GM10847 (cell line): ENCODE results near the gene B9D2.
A peak's percentile ranks its signal among the peaks of the same experiment; 100 is the strongest.

Source experiments
- POLR2A ChIP-seq: IDR thresholded peaks from 2 replicates; pipeline ENCODE4 v1.6.1; 2011; ENCODE audit not compliant: insufficient read length; ENCODE audit errors: extremely low read depth

The B9D2 gene

DNA sequence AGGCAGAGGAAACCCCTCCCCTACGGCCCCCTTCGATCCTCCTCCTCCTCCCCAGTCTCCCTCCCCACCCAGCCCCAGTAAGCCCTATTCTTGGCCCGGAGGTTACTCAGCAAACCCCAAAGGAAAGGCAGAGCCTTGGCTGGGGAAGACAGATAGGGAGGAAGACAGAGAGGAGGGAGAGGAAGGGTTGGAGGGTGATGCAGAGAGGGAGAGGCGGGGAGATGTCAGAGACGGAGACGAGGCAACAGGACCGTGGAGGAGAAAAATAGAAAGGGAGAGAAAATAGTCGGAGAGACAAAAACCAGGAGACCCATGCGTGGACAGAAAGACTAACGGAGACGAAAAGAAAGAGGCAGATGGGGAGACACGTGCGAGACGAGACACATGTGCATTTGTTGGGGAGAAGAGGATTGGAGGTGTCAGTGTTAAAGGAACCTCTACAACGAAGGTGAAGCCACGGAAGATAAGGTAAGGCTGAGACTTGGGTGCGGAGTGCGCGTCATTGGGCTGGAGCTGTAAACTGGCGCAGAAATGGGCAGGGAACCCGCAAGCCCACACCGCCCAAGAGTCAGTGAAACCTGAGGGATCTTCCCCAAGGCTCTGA, 13.1 kb downstream of the B9D2 start:
- no peak for TF ChIP-seq POLR2A

GRCh38 chr19:41344162-41344561, 19.8 kb downstream of the B9D2 start:
- no peak for TF ChIP-seq POLR2A

DNA sequence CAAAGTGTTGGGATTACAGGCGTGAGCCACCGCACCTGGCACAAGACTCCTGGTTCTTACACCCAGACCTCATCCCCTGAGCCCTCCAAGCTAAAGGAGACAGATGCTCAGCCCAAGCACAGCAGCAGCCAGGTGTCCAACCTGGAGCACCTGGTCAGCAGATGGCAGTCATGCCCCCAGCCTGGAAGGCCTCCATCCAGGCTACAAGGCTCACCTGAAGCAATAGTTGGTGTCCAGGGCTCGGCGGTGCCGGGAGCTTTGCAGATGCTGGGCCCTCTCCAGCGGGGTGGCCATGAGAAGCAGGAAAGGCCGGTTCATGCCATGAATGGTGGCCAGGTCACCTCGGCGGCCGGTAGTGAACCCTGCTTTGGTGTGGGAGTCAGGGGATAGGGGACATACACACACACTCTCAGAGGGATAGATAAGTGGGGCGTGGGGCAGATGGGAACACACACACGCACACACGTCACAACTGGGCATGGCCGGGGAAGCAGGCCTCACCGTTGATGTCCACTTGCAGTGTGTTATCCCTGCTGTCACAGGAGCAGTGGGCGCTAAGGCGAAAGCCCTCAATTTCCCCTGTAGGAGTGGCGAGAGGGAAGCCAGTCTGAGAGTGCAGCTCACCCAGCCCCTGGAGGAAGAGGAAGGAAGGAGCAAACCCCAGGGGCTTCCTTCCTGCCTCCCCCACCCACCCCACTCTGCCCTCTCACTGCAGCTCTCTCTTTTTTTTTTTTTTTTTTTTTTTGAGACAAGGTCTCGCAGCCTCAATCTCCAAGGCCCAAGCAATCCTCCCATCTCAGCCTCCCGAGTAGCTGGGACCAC, 22.1 kb downstream of the B9D2 start:
- no peak for TF ChIP-seq POLR2A

- TF ChIP-seq POLR2A: no peak
Measured at GRCh38 chr19:41339936-41340335, 24.0 kb downstream of the B9D2 start.

DNA sequence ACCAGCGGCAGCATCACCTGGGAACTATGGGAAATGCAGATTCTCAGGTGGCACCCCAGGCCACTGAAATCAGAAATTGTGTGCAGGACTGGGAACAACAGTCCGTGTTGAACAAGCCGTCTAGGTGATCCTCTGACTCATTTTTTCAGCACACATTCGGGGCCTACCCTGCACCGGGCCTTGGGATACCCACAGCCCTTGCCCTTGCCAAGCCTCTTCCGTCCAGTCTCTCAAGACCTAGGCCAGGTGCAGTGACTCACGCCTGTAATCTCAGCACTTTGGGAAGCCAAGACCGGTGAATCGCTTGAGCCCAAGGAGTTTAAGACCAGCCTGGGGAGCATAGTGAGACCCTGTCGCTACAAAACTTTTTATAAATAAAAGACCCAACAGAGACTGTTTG, 28.5 kb downstream of the B9D2 start:
- TF ChIP-seq POLR2A: no peak

- TF ChIP-seq POLR2A: no peak
Measured at GRCh38 chr19:41334793-41335192, 29.2 kb downstream of the B9D2 start.

GRCh38 chr19:41332468-41332867, 31.5 kb downstream of the B9D2 start:
- TF ChIP-seq POLR2A: no peak

DNA sequence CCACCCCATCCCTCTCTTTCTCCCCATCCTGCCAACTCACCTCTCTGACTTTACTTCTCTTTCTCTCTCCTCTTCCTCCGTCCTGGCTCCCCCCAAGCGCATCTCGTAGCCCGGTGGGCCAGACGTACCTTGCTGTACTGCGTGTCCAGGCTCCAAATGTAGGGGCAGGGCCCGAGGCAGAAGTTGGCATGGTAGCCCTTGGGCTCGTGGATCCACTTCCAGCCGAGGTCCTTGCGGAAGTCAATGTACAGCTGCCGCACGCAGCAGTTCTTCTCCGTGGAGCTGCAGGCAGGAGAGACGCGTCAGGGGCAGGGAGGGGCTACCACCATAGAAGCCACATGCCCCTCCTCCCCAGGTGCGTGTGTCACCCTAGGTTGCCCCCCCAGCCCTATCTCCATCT, 31.9 kb downstream of the B9D2 start:
- TF ChIP-seq POLR2A: no peak

- no peak for TF ChIP-seq POLR2A
Measured at GRCh38 chr19:41330946-41331678, 32.8 kb downstream of the B9D2 start.

DNA sequence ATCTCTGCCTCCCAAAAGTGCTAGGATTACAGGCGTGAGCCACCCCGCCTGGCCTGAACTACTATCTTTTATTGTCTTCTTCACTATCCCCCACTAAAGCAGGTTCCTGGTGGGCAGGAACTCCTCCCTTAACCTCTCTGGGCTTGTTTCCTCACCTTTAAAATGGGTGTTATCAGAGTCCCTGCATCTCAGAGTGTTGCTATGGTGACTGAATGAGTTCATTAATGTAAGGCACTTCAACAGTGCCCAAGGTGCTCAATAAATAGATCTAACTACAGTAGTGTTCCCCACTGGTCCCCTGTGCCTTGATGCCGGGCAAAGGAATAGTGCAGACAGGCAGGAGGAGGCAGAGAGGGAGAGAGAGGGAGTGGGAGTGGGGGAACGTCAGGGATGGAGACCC, 33.5 kb downstream of the B9D2 start:
- TF ChIP-seq POLR2A: no peak

DNA sequence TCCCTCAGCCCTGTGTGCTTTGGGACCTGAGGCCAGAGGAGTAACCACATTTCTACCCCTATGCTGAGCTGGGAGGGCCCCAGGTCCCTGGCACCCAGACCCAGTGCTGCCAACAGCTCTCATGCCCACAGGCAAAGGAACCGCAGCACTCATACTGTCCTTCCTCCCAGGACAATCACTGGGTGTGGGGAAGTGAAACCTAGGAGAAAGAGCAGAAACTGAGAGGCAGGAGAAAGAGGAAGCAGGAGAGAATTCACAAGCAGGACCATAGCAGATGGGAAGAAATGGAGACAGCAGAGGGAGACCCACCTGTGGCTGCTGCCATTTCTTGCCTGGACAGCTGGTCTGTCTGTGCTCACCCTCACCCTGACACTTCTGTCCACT, 35.1 kb downstream of the B9D2 start:
- TF ChIP-seq POLR2A: no peak

DNA sequence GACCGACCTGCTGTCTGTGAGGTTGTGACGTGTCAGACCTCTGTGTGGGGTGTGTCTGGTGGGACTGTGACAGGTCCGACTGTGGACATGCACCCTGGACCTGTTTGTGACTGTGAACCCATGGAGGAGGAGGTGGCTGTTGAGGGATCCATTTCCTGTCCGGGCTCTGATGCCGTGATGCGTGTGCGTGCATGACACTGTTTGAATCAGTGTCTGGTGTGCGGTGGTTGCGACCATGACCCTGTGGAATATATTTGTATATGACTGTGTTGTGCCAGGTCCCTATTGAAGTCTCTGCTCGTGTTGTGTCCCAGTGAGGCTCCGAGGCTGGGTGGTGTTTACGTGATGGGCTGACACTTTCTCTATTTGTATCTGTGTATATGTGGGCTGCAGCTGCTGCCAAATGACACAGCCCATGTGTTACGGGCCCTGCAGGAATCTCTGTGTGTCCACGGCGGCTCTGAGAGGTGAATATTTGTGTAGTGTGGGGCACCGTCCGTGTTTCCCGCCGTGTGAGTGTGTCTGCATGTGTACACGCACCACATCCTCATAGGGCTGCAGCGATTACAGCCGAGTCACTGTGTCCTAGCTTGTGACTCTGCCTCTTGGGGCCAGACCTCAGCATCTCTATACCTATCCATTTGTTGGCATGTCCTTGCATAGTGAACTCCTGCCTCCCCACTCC, 35.6 kb downstream of the B9D2 start:
- no peak for TF ChIP-seq POLR2A

DNA sequence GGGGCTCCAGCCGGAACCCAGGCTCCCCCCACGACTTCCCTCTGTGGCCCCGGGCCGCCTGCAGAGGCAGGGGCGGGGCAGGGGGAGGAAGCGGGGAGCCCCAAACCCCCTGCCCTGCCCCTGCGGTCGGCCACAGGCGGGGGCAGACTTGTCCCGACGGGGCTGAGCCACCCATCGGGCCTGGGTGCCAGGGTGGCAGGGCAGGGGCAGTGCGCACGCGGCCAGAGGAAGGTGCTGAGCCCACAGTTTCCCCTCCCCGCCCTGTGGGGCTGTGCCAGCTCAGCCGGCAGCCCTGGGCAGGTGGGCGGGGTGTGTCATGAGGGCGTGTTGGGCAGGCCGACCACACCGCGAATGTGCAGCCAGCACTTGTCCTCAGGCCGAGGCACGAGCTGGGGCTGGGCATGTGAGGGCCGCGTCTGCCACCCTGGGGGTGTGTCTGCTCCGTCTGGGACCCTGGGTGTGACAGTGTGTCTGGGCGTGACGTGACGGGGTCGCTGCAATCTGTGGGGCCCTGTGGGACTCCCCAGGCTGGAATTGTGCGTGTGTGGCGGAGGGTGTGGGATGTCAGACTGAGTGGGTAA, 36.3 kb downstream of the B9D2 start:
- peak; percentile 35 for TF ChIP-seq POLR2A

GRCh38 chr19:41327076-41327575, 36.8 kb downstream of the B9D2 start:
- peak; percentile 18 for TF ChIP-seq POLR2A

- TF ChIP-seq POLR2A: no peak
Measured at GRCh38 chr19:41325947-41326706, 37.8 kb downstream of the B9D2 start.

DNA sequence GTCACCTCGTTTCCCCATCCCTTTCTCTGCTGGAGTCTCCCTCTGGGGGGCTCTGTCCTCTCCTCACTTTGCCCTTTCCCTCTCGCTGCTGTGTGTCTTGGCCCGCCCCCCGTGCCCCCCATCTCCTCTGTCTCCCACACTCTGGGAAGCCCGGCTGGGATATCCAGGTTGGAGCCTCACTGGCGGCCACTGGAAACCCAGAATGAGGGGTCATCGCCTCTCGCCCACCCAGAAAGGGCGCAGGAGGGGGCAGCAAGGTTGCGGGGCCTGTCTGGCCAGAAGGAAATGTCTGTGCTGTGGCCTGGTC, 38.4 kb downstream of the B9D2 start:
- TF ChIP-seq POLR2A: no peak
